HG03135 (cell line): ENCODE data around the gene TTC7B.

Experiments
- ATAC-seq: cut with Tn5 transposase; IDR thresholded peaks from one replicate; pipeline ENCODE4 v1.9.1; 2021; ENCODE audit warnings: mild to moderate bottlenecking, moderate library complexity; ENCODE audit not compliant: unreplicated experiment

Gene TTC7B

DNA sequence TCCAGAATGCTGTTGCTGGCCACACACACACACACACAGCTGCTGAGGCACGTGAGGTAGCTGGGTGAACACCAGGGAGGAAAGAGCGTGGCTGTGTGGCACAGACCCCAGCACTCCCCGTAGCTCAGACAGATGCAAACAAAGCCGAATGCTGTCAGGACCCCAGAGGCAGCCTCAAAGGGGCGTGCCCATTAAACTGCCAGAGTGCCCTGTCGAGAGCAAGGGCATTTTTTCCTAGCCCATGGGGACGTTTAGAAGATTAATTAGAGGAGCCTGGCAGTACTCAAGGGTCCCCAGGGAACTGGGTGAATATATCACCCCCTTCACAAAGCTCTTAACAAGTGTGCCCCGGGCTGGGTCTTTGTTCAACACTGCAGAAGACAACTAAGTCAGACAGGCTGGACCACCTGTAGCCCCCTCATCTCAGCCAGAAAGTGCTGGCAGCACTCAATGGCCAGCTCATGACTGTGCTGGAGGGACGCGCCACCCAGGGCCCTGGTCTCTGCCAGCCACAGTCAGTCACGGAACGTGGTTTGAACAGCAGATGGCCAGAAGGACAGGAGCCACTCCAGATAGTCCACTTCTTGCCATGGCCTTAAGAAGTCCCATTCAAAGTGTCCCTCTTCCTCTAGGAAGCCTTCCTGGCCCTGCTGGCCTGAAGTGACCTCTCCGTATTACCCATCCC lies 37.5 kb downstream of the TTC7B start:
- no peak for ATAC-seq

GRCh38 chr14:90777830-90778485 lies 38.3 kb downstream of the TTC7B start:
- no peak for ATAC-seq

DNA sequence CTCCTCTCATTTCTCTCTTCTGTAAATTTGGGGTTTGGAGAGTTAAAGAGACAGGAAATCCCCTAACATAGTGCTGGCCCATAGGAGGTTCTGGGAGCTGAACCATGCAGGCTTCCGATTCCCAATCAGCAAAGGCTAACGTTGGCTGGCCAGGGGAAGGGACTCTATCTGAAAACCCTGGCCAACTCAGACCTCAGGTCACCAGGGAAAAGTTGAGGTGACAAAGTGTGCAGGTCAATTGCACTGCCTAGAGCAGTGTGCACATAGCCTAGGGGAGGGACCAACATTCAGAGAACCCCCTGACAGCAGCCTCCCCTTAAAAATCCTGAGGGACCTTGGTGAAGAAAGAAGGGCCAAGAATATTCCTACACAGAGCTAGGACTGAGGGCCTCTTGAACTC lies 38.9 kb downstream of the TTC7B start:
- no peak for ATAC-seq

GRCh38 chr14:90775441-90775840 lies 40.8 kb downstream of the TTC7B start:
- no peak for ATAC-seq

GRCh38 chr14:90774316-90774715 lies 41.9 kb downstream of the TTC7B start:
- ATAC-seq = no peak

- no peak for ATAC-seq
Measured at GRCh38 chr14:90773705-90774104, 42.5 kb downstream of the TTC7B start.

GRCh38 chr14:90773196-90773486 lies 43.1 kb downstream of the TTC7B start:
- ATAC-seq = no peak

DNA sequence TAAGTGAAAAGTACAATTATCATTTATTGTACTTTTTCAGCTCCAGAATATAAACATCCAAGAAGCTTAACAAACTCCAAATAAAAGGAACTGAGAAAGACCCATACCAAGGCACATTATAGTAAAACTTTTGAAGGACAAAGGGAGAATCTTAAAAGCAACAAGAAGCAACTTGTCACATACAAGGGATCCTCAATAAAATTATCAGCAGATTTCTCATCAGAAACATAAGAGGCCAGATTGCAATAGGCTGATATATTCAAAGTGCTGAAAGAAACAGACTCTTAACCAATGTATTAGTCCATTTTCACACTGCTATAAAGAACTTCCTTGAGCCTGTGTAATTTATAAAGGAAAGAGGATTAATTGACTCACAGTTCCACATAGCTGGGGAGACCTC lies 48.3 kb downstream of the TTC7B start:
- ATAC-seq = no peak

DNA sequence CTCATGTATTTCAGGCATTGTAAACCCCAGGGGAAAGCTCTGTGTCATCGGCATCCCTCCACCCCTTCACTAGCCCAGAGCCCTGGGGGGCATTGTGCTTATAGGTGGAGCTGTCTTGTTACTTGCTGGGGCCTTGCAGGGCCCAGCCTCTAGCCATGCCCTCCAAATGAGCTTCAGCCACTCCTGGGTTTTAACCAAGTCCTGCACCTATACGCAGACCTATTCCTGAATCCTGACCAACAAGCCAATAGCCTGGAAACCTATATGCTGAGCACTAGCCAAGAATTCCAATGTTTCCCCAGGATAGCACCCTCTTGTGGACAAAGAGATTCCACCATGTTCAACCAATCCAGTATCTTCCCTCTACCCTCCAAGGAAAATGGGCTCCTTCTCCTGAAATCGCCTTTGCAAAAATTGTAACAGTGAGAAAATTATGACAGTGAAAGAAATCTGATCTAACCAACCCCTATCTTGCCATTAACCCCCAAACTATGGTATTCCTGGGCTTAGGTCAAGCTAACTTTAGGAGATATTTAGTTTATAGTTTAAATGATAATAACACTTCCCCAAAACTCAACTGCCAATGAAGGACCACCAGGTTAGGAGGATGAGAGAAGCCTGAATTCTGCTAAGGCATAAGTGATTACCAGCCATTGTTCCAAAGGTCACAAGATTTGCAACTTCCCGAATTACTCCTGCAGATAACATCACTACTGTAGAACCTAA lies 55.5 kb downstream of the TTC7B start:
- ATAC-seq = no peak

- no peak for ATAC-seq
Measured at GRCh38 chr14:90760078-90760444, 56.2 kb downstream of the TTC7B start.

DNA sequence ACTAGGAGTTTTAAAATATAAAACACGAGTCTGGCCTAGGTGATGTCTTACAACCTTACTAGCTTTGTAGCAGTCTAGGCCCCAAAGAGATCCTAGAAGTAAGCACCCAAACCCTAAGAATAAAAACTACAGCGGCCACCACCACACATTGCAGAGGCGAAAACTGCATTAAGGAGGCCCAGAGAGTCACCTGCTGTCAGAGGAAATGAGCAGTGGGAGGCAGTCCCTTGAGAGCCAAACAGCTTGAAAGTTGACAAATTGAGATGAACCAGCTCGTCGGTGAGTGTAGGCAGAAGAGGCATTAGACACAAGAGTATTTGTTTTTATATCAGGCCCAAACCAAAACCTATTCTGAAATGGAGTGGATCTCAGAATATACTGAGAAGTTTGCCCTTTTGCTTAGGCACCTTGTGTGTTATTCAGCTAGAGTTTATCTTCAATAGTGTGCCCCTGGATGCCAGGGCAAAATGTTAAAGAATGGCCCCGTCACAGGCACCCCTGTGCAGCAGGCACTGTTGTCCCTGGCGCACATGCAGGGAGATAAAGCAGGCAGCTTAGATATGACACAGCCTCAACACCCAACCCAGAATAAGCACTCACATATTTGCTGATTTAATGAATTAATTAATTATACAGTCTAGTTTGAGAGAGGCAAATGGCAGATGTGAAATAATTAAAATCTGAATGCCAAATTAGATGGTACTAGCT lies 56.7 kb downstream of the TTC7B start:
- peak; percentile 38 for ATAC-seq

- no peak for ATAC-seq
Measured at GRCh38 chr14:90758959-90759358, 57.3 kb downstream of the TTC7B start.

DNA sequence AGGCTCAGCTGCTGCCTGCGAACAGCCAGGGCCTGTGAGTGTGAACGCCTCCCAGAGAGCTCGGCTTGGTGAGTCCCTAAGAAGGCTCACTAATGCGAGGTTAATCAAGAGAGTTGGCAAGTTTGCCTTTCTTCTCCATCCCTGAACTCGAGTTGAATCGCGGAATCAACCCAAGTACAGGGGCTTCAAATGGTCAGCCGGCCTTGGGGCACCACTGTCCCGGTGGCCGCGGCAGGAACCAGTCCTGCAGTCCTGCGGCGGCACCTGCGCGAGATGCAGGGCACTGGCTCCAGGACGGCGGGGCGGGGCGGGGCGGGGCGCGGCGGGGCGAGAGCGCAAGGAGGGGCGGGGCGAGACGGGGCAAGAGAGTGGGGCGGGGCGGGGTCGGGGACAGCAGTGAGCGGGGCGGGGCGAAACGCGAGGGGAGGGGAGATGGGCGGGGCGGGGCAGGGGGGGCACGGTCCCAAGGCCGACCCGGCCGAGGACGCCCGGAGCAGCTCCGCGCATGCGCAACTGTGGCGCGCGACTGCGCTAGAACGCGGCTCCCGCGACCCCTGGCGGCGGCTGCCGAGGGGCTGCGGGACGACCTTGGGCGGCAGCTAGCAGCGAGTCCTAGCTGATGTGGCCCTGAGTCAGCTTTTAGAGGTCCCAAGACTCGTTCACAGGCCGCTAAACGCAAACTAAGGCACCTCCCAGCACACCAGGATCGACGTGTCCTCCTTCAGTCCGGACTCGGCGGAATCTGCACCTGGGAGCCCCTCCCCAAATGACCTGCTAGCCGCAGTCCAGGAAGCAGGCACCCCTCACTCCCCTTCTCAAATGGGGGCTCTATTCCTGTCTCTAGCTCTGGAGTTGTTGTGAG lies 58.0 kb downstream of the TTC7B start:
- ATAC-seq = peak; percentile 88

DNA sequence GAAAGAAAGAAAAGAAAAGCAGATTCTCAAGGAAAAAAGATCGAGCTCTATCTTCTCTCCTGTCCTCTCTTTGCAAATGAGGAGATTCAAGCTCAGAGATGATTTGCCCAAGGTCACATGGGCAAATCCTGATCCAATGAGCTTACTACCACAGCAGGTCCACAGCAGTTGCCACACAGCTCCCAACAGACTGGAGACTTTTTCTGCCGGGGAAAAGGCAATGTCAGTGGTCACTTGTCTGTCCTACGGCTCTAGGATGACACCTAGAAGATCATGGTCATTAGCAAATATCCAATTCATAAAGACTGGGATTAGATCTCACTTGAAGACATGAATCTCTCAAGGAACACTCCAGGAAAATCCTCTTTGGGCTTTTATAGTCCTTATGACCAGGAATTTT lies 58.8 kb downstream of the TTC7B start:
- ATAC-seq = no peak

DNA sequence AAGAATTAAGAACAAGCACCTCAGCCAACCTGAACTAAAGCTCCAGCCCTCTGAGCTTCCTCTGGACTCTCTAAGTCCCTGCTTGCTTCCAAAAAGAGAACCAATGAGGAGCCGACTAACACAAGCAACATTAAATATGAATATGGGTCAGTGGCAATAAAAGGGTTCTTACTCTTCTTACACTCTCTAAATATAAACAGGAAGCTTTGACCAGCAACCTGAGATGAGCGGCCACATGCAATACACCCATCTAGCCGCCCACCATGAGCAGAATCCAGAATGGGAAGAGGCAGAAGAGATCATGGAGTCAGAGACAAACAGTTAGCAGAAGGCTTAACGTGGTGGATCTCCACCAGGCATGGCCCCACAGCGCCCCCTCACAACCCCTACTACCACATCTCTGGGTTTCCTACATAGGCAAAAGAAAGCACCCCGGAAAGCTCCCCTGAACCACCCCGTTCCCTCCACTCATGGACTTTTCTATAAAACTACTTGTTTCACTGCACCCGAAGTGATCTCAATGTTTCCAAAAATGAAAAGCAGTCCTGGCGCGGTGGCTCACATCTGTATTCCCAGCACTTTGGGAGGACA lies 59.4 kb downstream of the TTC7B start:
- no peak for ATAC-seq

DNA sequence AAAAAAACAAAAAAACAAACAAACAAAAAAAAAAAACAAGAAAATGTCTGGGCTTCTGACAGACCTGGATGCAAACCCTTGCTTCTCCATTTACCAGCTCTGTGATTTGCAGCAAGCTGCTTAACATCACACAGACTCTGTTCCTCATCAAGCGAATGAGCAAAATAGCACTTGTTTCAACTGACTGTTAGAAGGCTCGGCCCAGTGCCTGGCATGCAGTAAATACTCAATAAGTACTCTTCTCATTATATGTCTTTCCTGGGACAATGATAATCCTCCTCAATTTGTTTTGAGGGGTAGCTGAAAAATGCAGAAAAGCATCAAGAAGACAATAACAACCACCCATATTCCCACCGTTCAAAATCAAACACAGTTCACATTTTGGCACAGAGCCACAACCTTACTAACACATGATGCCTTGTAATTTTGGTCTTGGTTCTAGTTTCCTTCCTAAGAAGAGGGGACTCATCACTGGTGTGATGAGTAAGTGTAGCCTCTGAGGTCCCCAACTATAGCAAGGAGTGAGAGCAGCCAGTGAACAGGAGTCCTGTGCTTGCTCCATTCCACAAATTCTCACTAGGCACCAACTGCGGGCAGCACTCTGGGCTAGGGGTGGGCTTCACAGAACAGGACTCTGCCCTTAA lies 60.4 kb downstream of the TTC7B start:
- no peak for ATAC-seq

GRCh38 chr14:90753456-90754005 lies 62.7 kb downstream of the TTC7B start:
- no peak for ATAC-seq

DNA sequence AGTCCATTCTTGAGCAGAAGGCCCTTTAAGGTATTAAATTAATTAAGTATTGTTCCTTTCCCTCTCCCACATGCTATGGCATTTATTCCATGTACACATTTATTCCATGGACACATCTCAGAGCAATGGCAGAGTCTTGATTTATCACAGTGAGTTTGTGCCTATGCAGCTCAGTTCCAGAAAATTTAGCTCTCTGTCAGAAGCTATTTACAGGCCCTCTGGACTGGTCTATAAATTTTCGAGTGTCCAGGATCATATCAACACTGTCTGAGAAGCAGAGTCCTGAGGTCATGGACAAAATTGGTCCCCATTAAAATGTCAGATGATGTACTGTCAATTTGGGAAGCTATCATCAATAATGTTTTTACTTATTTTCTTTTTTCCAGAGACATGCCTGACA lies 65.5 kb downstream of the TTC7B start:
- ATAC-seq = no peak

DNA sequence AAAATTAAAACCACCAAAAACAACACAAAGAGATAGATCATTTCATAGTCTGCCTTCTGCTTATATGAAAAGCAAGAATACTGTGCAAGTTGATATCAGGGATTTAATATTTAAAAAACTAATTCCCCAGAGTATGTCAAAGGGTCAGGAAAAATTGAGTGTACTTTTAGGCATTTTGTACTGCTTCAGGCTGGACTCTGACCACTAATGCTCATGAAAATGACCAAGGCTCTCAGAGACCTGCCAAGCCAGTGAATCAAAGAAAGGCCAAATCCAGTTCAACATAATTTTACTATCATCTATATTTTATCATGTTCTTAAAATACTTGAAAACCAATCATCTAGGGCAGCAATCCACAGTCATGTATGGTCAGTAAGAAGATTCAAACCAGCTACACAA lies 66.0 kb downstream of the TTC7B start:
- no peak for ATAC-seq

GRCh38 chr14:90747909-90748308 lies 68.3 kb downstream of the TTC7B start:
- ATAC-seq = no peak
